IPS-20b (cell line): ENCODE measurements around the gene PLK3.
"Not testable (repeated sequence)": the region's sequence is repeated elsewhere in the genome, so short reads cannot be mapped to it uniquely, and the experiment has no call there.

Experiments
- H3K27ac ChIP-seq: one replicate; pipeline ENCODE4 v1.5.1; 2013; ENCODE audit warnings: low read length
- H3K27me3 ChIP-seq: 2 replicates; pipeline ENCODE4 v1.6.1; 2013; ENCODE audit warnings: mild to moderate bottlenecking, low read length, inconsistent platforms; ENCODE audit not compliant: insufficient read depth
- H3K36me3 ChIP-seq: 2 replicates; pipeline ENCODE4 v1.6.1; 2013; ENCODE audit warnings: low read depth, mild to moderate bottlenecking, inconsistent platforms, low read length, moderate library complexity; ENCODE audit not compliant: insufficient read depth
- H3K4me1 ChIP-seq: 2 replicates; pipeline ENCODE4 v1.6.1; 2013; ENCODE audit warnings: mild to moderate bottlenecking, control low read depth, inconsistent platforms, low read length, moderate library complexity; ENCODE audit not compliant: insufficient read depth
- H3K4me3 ChIP-seq: 2 replicates; pipeline ENCODE4 v1.5.1; 2013; ENCODE audit warnings: mild to moderate bottlenecking, low read length, inconsistent platforms
- H3K9ac ChIP-seq: 2 replicates; pipeline ENCODE4 v1.6.1; 2013; ENCODE audit warnings: low read depth, mild to moderate bottlenecking, inconsistent platforms, low read length, moderate library complexity
- H3K9me3 ChIP-seq: 2 replicates; pipeline ENCODE4 v1.6.1; 2013; ENCODE audit warnings: mild to moderate bottlenecking, low read depth, low read length, inconsistent platforms; ENCODE audit not compliant: insufficient read depth

Gene PLK3

DNA sequence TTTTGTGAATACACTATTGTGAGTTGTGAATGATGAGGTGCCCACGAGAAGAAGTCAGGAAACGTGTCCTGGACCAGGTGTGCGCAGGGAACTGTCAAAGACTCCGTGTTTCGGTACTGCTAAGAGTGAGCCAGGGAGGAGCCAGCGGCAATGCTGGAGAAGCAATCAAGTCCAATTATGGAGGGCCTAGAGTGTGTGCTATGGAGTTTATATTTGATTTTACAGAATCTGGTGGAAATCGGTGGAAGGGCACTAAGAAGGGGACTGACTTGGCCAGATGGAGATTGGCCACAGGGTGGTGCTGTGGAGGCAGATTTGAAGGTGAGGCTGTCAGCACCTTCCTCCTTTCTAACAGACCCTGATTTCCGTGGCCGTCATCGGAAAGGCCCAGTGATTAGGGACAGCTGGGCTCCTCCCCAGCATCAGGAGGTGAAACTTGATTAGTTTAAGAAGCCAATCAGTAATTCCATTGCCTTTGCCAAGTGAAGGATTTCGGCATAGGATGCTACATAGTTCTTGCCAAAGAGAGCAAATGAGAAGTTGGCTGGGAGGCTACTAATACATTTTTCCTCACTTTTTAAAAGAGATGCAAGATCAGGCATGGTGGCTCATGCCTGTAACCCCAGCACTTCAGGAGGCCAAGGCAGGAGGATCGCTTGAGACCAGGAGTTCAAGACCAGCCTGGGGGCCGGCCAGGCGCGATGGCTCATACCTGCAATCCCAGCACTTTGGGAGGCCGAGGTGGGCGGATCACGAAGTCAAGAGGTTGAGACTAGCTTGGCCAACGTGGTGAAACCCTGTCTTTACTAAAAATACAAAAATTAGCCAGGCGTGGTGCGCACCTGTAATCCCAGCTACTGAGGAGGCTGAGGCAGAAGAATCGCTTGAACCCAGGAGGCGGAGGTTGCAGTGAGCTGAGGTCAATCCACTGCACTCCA lies 35.8 kb downstream of the PLK3 start:
- H3K36me3 ChIP-seq, result no peaks in the 10 kb centered on the region
- no peak overlapping the region for H3K4me3 ChIP-seq
- H3K9ac ChIP-seq, result no peak overlapping the region
- H3K9me3 ChIP-seq, result no peaks in the 10 kb centered on the region
- H3K27me3 ChIP-seq, result peaks cover 5% of the 10 kb centered on the region; the same call in 1 of the 2 replicates
- no peak overlapping the region for H3K27ac ChIP-seq
- H3K4me1 ChIP-seq, result no peaks in the 10 kb centered on the region

DNA sequence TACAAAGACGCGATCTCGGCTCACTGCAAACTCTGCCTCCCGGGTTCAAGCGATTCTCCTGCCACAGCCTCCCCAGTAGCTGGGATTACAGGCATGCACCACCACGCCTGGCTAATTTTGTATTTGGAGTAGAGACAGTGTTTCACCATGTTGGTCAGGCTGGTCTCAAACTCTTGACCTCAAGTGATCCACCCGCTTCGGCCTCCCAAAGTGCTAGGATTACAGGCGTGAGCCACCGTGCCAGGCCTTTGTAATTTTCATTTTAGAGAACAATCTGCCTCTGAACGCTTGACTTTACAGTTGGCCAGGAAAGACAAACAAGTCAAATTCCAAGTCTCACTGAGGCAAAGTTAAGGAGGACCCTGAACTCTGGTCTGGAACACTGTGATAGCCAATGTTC lies 38.1 kb downstream of the PLK3 start:
- not testable (repeated sequence) for H3K27ac ChIP-seq, H3K9ac ChIP-seq, H3K36me3 ChIP-seq, H3K4me3 ChIP-seq, H3K9me3 ChIP-seq, H3K4me1 ChIP-seq
- peaks cover 24% of the 10 kb centered on the region for H3K27me3 ChIP-seq

DNA sequence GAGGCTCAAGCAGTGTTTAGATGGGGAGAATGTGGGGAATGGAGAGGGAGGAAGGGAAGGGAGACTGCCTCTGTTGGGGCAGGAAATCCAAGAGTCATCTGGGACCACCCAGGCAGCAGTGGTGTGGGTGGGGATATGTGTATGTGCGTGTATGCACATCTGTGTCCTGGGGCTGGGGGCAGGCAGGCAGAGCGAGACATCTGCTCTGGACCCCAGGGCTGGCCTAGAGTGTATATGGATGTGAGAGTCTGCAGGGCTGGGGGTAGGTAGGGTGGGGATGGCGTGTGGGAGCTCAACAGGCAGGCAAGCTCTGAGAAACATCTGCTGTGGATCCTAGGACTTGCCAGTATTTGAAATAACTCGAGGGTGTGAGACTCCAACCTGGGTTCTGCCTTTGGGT lies 39.4 kb downstream of the PLK3 start:
- Histone ChIP-seq H3K4me3 (no peak overlapping the region), H3K9ac (no peak overlapping the region), H3K27ac (no peak overlapping the region), H3K27me3 (peaks cover 24% of the 10 kb centered on the region), H3K9me3 (no peaks in the 10 kb centered on the region), H3K36me3 (no peaks in the 10 kb centered on the region), H3K4me1 (no peaks in the 10 kb centered on the region)

DNA sequence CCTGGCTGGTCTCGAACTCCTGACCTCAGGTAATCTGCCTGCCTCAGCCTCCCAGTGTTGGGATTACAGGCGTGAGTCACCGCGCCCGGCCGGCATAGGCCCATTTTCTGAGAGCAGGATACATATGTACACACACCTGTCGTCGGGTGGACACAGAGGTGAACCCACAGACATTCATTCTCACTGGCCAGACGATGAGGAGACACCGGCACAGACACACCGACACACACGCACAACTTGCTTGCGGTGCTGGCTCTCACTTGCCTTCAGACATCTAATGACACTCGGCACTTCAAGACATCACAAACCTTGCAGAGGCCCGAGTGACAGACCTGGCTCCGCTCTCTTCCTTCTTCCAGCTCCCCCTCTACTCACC lies 42.3 kb downstream of the PLK3 start:
- no peaks in the 10 kb centered on the region for H3K36me3 ChIP-seq
- peak overlapping the region; percentile 73; the same call in 1 of the 2 replicates for H3K4me3 ChIP-seq
- no peaks in the 10 kb centered on the region for H3K4me1 ChIP-seq
- no peaks in the 10 kb centered on the region for H3K9me3 ChIP-seq
- H3K9ac ChIP-seq, result no peak overlapping the region; the same call in 1 of the 2 replicates
- no peak overlapping the region for H3K27ac ChIP-seq
- H3K27me3 ChIP-seq, result peaks cover 24% of the 10 kb centered on the region

DNA sequence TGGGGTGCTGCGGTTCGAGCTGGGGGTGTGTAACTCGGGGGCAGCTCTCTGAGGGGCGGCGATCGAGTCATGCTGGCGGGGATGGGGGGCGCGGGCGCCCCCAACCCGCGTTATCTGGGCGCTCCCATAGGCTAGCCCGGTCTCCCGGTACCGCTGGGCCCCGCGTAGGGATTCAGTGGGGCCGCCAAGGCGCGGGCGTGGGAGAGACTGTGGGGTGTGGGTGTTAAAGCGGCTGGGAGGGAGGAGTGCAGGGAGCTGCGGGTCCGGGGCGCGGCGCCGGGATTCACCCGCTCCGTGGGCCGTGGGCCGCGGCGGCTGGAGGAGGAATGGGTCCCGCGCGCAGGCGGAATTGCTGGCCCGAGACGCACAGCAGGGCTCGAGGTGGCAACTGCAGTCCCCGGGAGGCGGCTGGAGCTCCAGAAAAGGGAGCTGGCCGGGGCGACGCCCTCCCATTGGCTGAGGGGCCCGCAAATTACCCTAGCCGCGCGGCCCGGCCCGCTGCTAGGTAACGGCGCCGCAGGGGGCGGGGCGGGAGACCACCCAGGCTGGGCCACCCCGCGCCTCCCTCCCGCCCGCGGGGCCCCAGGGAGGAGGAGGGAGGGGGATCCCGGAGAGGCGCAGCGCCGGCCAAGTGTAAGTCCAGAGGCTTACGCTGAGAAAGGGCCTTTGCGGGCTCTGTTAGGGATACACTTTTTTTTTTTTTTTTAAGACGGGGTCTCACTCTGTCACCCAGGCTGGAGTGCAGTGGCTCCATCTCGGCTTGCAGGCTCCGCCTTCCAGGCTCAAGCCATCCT lies 42.9 kb downstream of the PLK3 start, which contains the start of gene PTCH2:
TSS of gene PTCH2 (minus strand) at position 392 of the 794 bp plus-strand sequence. CDS start at position 71, 321 bp downstream.
- Histone ChIP-seq H3K27ac (no peak within 1 kb of the TSS), H3K4me3 (peak within 1 kb of the TSS; percentile 73; the same call in 1 of the 2 replicates), H3K4me1 (no peaks in the 10 kb centered on the region), H3K27me3 (peaks cover 24% of the 10 kb centered on the region), H3K9me3 (no peaks in the 10 kb centered on the region), H3K9ac (peak within 1 kb of the TSS; percentile 41; the same call in 1 of the 2 replicates), H3K36me3 (no peaks in the 10 kb centered on the region)

DNA sequence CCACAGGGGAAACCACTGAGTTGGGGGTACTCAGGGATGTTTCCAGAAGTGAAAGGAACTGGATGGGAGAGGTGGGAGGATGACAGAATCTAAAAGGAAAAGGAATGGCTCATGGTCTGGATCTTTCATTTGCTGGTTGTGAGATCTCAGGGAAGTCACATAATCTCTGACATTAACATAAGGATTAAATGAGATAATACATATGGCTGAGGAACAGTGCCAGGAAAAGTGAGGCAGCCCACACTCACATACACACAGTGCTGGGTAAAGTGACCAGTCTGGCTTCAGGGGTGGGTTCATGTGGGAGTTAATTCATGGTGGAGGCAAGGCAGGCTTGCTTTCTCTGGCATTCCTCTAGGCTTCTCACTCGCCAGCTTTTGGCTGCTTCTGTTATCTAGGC lies 46.8 kb downstream of the PLK3 start:
- no peaks in the 10 kb centered on the region for H3K36me3 ChIP-seq

DNA sequence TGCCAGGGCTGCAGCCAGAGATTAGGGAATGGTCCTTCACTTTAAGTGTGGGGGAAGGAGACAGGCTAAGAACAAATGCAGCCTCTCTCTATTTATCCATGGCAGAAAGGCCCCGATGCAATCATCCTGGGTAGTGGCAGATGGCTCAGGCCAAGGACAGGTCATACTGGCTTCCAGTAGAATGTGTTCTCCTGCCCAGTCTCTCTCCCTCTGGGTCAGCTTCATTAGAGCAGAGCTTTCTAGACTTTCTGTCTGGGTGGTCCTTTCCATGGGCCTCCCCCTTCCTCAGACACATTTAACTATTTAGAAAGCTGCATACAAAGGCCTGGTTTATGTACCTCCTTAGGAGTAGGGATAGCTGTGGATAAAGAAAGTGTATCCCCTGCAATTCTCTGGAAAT lies 47.7 kb downstream of the PLK3 start:
- H3K4me3 ChIP-seq, result no peak overlapping the region
- peaks cover 1% of the 10 kb centered on the region; the same call in 1 of the 2 replicates for H3K27me3 ChIP-seq
- no peaks in the 10 kb centered on the region for H3K4me1 ChIP-seq
- no peaks in the 10 kb centered on the region for H3K9me3 ChIP-seq
- H3K36me3 ChIP-seq, result no peaks in the 10 kb centered on the region
- no peak overlapping the region for H3K9ac ChIP-seq
- no peak overlapping the region for H3K27ac ChIP-seq

More for the DNA sequence above, 46.8 kb downstream of the PLK3 start:
- Histone ChIP-seq H3K4me3 (no peak overlapping the region), H3K9ac (no peak overlapping the region), H3K9me3 (no peaks in the 10 kb centered on the region), H3K27ac (no peak overlapping the region), H3K4me1 (no peaks in the 10 kb centered on the region), H3K27me3 (peaks cover 10% of the 10 kb centered on the region)

DNA sequence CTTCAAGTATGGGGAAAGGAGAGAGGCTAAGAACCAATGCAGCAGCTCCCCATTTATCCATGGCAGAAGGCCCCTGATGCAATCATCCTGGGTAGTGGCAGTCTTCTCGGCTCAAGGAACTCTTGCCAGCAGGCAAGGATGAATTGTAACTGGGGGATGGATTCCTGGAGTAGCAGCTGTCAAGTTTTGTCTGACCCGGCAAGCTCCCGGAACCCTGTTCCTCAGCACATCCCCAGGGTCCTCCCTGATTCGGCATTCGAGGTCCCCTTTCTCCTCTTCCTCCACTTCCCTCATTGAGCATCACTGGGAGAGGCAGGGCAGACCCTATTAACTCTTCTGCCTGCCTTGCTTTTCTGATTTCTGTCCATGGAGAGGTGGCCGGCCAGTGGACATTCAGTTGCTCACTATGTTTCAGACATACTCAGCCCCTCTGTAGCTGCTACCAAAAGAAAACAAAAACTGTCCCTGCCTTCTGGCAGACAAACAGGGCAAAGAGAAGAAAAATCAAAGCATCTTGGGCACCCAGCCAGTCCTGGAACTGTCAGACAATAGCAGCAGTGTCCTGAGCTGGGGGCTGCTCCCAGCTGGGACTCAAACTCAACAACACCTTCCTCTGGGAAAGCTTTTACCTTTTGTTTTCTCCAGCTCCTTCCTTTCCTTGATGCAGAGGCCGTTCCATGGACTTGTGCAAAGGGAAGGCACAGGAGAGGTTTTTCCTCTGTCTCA lies 48.4 kb downstream of the PLK3 start:
- Histone ChIP-seq H3K4me3 (no peak overlapping the region), H3K36me3 (no peaks in the 10 kb centered on the region), H3K27ac (no peak overlapping the region), H3K9me3 (no peaks in the 10 kb centered on the region), H3K9ac (no peak overlapping the region; the same call in 1 of the 2 replicates), H3K27me3 (no peaks in the 10 kb centered on the region), H3K4me1 (no peaks in the 10 kb centered on the region)

DNA sequence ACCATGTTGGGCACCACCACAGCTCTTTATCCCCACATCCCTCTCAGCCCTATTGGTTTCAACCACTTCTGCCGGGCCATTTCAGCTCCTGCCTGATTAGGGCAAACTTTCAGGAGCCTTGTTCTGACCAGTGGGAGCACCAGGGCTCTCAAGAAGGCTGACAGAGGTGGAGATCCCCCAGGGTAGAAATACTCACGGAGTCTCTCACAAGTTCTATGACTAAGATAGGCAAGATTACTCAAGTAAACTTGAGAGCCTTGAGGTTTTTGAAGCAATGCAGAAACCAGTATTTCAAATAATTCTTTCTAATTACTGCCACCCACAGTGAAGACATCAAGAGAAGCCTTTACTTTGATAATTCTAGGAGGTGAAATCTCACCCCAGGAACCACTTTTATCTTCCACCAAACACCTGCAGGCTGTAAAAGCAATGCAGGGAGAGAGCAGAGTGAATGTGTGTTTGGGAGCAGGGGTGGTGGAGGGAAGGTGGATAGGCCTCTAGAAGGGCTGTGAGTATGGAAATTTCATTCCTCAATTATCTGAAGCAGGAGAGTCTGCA lies 49.5 kb downstream of the PLK3 start:
- no peak overlapping the region for H3K9ac ChIP-seq
- H3K27me3 ChIP-seq, result no peaks in the 10 kb centered on the region
- no peaks in the 10 kb centered on the region for H3K9me3 ChIP-seq
- no peaks in the 10 kb centered on the region for H3K4me1 ChIP-seq
- H3K36me3 ChIP-seq, result no peaks in the 10 kb centered on the region
- no peak overlapping the region for H3K27ac ChIP-seq
- no peak overlapping the region for H3K4me3 ChIP-seq

DNA sequence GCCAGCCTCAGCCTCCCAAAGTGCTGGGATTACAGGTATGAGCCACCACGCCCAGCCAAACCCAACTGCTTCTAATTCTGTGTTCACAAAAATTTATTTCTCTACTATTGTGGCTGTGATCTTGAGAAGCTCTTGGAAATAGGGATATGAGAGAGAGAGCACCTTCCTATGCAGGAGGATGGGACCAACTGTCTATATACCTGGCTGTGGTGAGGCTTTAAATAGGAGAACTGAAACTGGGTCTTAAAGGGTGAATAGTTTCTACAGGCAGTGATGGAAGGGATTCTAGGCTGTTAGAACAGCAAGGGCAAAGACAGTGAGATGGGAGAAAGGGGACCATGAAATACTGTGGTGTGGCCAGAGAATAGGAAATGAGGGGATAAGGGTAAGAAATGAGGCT lies 51.1 kb downstream of the PLK3 start:
- H3K27ac ChIP-seq, result no peak overlapping the region
- no peaks in the 10 kb centered on the region for H3K9me3 ChIP-seq
- H3K27me3 ChIP-seq, result no peaks in the 10 kb centered on the region
- no peaks in the 10 kb centered on the region for H3K4me1 ChIP-seq
- no peaks in the 10 kb centered on the region for H3K36me3 ChIP-seq
- H3K9ac ChIP-seq, result no peak overlapping the region
- H3K4me3 ChIP-seq, result no peak overlapping the region

DNA sequence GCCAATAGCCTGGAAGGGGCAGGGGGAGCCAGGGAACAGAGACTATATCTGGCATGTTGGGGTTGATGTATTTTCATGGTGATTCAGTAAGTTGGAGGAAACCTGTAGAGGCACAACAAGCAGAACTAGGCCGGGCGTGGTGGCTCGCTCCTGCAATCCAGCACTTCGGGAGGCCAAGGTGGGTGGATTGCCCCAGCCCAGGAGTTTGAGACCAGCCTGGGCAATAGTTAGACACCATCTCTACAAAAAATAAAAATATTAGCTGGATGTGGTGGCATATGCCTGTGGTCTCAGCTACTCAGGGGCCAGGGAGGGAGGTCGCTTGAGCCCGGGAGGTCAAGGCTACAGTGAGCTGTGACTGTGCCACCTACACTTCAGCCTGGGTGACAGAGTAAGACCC lies 53.0 kb downstream of the PLK3 start:
- no peaks in the 10 kb centered on the region for H3K4me1 ChIP-seq
- H3K4me3 ChIP-seq, result no peak overlapping the region
- no peak overlapping the region for H3K9ac ChIP-seq

More for the DNA sequence above, 53.0 kb downstream of the PLK3 start:
- Histone ChIP-seq H3K27me3 (no peaks in the 10 kb centered on the region), H3K36me3 (no peaks in the 10 kb centered on the region), H3K9me3 (no peaks in the 10 kb centered on the region), H3K27ac (no peak overlapping the region)
